Mesendoderm (in vitro differentiated cells): ENCODE results near the gene MAML1.

Source experiments
- DNase-seq: peaks from one replicate; pipeline ENCODE4 v3.0.0; 2013
- H2AK5ac ChIP-seq: 2 replicates; pipeline ENCODE4 v1.6.1; 2013; ENCODE audit warnings: low read length, inconsistent platforms
- H2BK120ac ChIP-seq: 2 replicates; pipeline ENCODE4 v1.6.1; 2013; ENCODE audit warnings: low read depth, mild to moderate bottlenecking, low read length, moderate library complexity, mixed read lengths
- H2BK15ac ChIP-seq: replicated peaks from 2 replicates; pipeline ENCODE4 v1.6.1; 2013; ENCODE audit warnings: low read depth, mild to moderate bottlenecking, moderate library complexity
- H2BK5ac ChIP-seq: 2 replicates; pipeline ENCODE4 v1.6.1; 2013; ENCODE audit warnings: low read length, inconsistent platforms
- H3K18ac ChIP-seq: 2 replicates; pipeline ENCODE4 v1.6.1; 2013; ENCODE audit warnings: mild to moderate bottlenecking, low read length, mixed read lengths
- H3K23ac ChIP-seq: one replicate; pipeline ENCODE4 v1.6.1; 2013; ENCODE audit warnings: low read length
- H3K27ac ChIP-seq: 2 replicates; pipeline ENCODE4 v1.5.1; 2013; ENCODE audit warnings: low read depth, mild to moderate bottlenecking, inconsistent platforms, low read length, moderate library complexity
- H3K27me3 ChIP-seq: 2 replicates; pipeline ENCODE4 v1.6.1; 2013; ENCODE audit warnings: low read length, control low read depth, mild to moderate bottlenecking, inconsistent platforms; ENCODE audit not compliant: insufficient read depth, poor library complexity
- H3K36me3 ChIP-seq: 2 replicates; pipeline ENCODE4 v1.6.1; 2013; ENCODE audit warnings: low read length, inconsistent platforms; ENCODE audit not compliant: control insufficient read depth, insufficient read depth
- H3K4ac ChIP-seq: one replicate; pipeline ENCODE4 v1.6.1; 2013; ENCODE audit warnings: low read depth, mild to moderate bottlenecking, low read length, moderate library complexity
- H3K4me1 ChIP-seq: 2 replicates; pipeline ENCODE4 v1.6.1; 2013; ENCODE audit warnings: low read depth, low read length, inconsistent platforms; ENCODE audit not compliant: control insufficient read depth
- H3K4me2 ChIP-seq: 2 replicates; pipeline ENCODE4 v1.6.1; 2013; ENCODE audit warnings: low read length
- H3K4me3 ChIP-seq: 2 replicates; pipeline ENCODE4 v1.5.1; 2013; ENCODE audit warnings: mild to moderate bottlenecking, low read length
- H3K56ac ChIP-seq: one replicate; pipeline ENCODE4 v1.6.1; 2013; ENCODE audit warnings: low read length
- H3K79me1 ChIP-seq: 2 replicates; pipeline ENCODE4 v1.6.1; 2013; ENCODE audit warnings: low read length, inconsistent platforms
- H3K79me2 ChIP-seq: 2 replicates; pipeline ENCODE4 v1.6.1; 2013; ENCODE audit warnings: mild to moderate bottlenecking, low read length; ENCODE audit not compliant: control insufficient read depth, insufficient read depth
- H3K9ac ChIP-seq: 2 replicates; pipeline ENCODE4 v1.6.1; 2013; ENCODE audit warnings: low read length, inconsistent platforms
- H4K5ac ChIP-seq: one replicate; pipeline ENCODE4 v1.6.1; 2013; ENCODE audit warnings: low read length
- H4K8ac ChIP-seq: one replicate; pipeline ENCODE4 v1.6.1; 2013; ENCODE audit warnings: low read depth, mild to moderate bottlenecking, control low read depth, low read length, moderate library complexity
- WGBS: extraction: QIAGEN DNeasy Blood & Tissue Kit; methylation state at CpG from one replicate; pipeline ENCODE4 v1.1.7; 2013; ENCODE audit warnings: low lambda C conversion rate, missing lambda C conversion rate; ENCODE audit not compliant: insufficient coverage; ENCODE audit errors: extremely low coverage; 5-methylcytosine and 5-hydroxymethylcytosine counted together

The MAML1 gene

GRCh38 chr5:179720222-179720621, 12.4 kb upstream of the MAML1 start:
- Histone ChIP-seq H4K8ac (no peak overlapping the region), H4K5ac (no peak overlapping the region), H3K56ac (no peak overlapping the region), H2BK5ac (no peak overlapping the region), H3K4me1 (no peaks in the 10 kb centered on the region), H3K4me2 (no peak overlapping the region), H3K4me3 (no peak overlapping the region), H3K9ac (no peak overlapping the region), H3K79me2 (peaks cover 3% of the 10 kb centered on the region), H2BK15ac (no peak overlapping the region), H3K36me3 (peaks cover 35% of the 10 kb centered on the region), H2BK120ac (no peak overlapping the region), H3K79me1 (peaks cover 7% of the 10 kb centered on the region), H3K18ac (no peak overlapping the region), H3K23ac (no peak overlapping the region), H3K27ac (no peak overlapping the region), H3K27me3 (no peaks in the 10 kb centered on the region), H2AK5ac (no peak overlapping the region), H3K4ac (no peak overlapping the region)
- no CpG with 5 or more reads among the region's 2 CpGs for WGBS
- DNase-seq: no peak

GRCh38 chr5:179724163-179724562, 8.5 kb upstream of the MAML1 start:
- Histone ChIP-seq H3K18ac (no peak overlapping the region), H3K79me2 (no peaks in the 10 kb centered on the region), H2AK5ac (no peak overlapping the region), H2BK5ac (no peak overlapping the region), H2BK15ac (no peak overlapping the region), H3K23ac (no peak overlapping the region), H3K9ac (no peak overlapping the region), H3K56ac (no peak overlapping the region), H3K79me1 (peaks cover 2% of the 10 kb centered on the region), H3K27ac (no peak overlapping the region), H4K8ac (no peak overlapping the region), H3K27me3 (no peaks in the 10 kb centered on the region), H3K4ac (no peak overlapping the region), H4K5ac (no peak overlapping the region), H3K4me2 (no peak overlapping the region), H3K4me1 (no peaks in the 10 kb centered on the region), H3K4me3 (no peak overlapping the region), H2BK120ac (no peak overlapping the region), H3K36me3 (peaks cover 35% of the 10 kb centered on the region)
- no peak for DNase-seq
- no CpG with 5 or more reads among the region's 4 CpGs for WGBS

DNA sequence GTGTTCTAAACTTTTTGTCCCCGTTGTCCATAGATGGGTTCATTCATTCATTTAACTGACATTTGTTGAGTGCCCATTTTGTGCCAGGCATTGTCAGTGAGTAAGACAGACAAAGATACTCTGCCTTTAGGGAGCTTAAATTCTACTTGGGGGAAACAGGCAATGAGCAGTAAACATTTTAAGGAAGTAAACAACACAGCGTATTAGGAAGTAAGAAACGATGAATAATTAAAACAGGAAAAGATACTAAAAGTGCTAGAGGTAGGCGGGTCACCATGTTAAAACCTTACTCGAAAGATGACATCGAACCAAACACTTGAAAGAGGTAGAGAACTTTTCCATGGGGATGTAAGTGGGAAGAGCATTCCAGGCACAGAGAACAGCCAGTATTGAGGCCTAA, 5.5 kb upstream of the MAML1 start:
- no peak overlapping the region for H3K27ac ChIP-seq

DNA sequence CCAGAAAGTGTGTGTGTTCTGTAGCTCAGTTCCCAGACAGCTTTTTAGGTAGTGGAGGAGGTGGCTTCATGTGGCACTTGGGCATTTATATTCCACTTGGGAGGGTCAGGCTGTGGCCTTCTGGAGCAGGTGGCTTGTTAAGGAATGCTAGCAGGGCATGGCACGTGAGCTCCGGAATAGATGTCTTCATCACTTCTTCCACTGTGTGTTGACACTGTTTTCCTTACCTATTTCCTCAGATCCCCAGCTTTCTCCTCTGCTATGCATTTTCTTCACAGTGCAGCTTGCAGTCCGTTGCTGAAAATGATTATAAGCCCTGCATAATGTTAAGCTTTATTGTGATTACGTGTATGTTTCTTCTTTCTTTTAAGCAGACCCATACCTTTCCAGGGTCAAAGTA, 3.3 kb upstream of the MAML1 start:
- Histone ChIP-seq H3K79me1 (no peaks in the 10 kb centered on the region), H3K79me2 (peaks cover 14% of the 10 kb centered on the region), H3K4me2 (no peak overlapping the region), H2BK5ac (no peak overlapping the region), H4K8ac (no peak overlapping the region), H3K27ac (no peak overlapping the region), H3K18ac (no peak overlapping the region), H3K36me3 (peaks cover 20% of the 10 kb centered on the region), H2BK15ac (no peak overlapping the region), H3K4me3 (no peak overlapping the region), H3K27me3 (no peaks in the 10 kb centered on the region), H3K56ac (no peak overlapping the region), H3K4me1 (peaks cover 2% of the 10 kb centered on the region), H4K5ac (no peak overlapping the region), H3K9ac (no peak overlapping the region), H3K23ac (no peak overlapping the region), H2AK5ac (no peak overlapping the region), H3K4ac (no peak overlapping the region), H2BK120ac (no peak overlapping the region)
- DNase-seq: no peak
- WGBS: no CpG with 5 or more reads among the region's 4 CpGs

More for the DNA sequence above, 5.5 kb upstream of the MAML1 start:
- no peaks in the 10 kb centered on the region for H3K4me1 ChIP-seq
- H3K4me3 ChIP-seq: no peak overlapping the region
- no CpG with 5 or more reads among the region's 6 CpGs for WGBS
- no peak overlapping the region for H3K18ac ChIP-seq
- no peak overlapping the region for H4K8ac ChIP-seq
- no peak for DNase-seq
- H3K79me2 ChIP-seq: no peaks in the 10 kb centered on the region
- H3K56ac ChIP-seq: no peak overlapping the region
- no peak overlapping the region for H3K9ac ChIP-seq
- H3K23ac ChIP-seq: no peak overlapping the region
- no peak overlapping the region for H2BK15ac ChIP-seq
- H3K27me3 ChIP-seq: no peaks in the 10 kb centered on the region
- H2AK5ac ChIP-seq: no peak overlapping the region
- H3K79me1 ChIP-seq: no peaks in the 10 kb centered on the region
- no peak overlapping the region for H4K5ac ChIP-seq
- H2BK120ac ChIP-seq: no peak overlapping the region
- H2BK5ac ChIP-seq: no peak overlapping the region
- peaks cover 32% of the 10 kb centered on the region for H3K36me3 ChIP-seq
- H3K4me2 ChIP-seq: no peak overlapping the region
- H3K4ac ChIP-seq: no peak overlapping the region

DNA sequence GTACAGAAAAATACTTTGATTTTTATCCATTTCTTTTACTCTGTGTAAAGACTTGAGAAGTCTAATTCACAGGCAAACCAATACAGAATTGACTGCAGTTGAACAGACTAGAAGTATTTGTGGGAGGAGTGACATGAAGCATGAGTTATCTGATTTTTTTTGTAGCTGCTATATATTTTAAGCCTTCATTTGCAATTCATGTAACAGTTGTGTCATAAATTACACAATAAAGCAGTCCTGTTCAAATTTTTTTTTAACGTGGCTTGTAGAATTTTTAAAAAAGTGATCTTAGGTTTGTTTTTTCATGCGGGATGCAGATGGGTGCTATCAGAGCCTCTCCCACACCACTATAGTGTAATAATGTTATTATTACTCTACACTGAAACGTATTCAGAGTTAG, 2.9 kb upstream of the MAML1 start:
- no peak overlapping the region for H3K18ac ChIP-seq
- no CpG with 5 or more reads among the region's 3 CpGs for WGBS
- H3K79me1 ChIP-seq: peaks cover 1% of the 10 kb centered on the region
- H3K4me2 ChIP-seq: no peak overlapping the region
- no peak overlapping the region for H3K27ac ChIP-seq
- H3K27me3 ChIP-seq: no peaks in the 10 kb centered on the region
- H3K23ac ChIP-seq: no peak overlapping the region
- peaks cover 3% of the 10 kb centered on the region for H3K4me1 ChIP-seq
- DNase-seq: no peak
- no peak overlapping the region for H2BK5ac ChIP-seq
- no peak overlapping the region for H4K5ac ChIP-seq
- H4K8ac ChIP-seq: no peak overlapping the region
- H3K4ac ChIP-seq: no peak overlapping the region
- H2BK15ac ChIP-seq: no peak overlapping the region
- peaks cover 19% of the 10 kb centered on the region for H3K79me2 ChIP-seq
- H3K4me3 ChIP-seq: no peak overlapping the region
- peaks cover 16% of the 10 kb centered on the region for H3K36me3 ChIP-seq
- H3K9ac ChIP-seq: no peak overlapping the region
- no peak overlapping the region for H2BK120ac ChIP-seq
- no peak overlapping the region for H2AK5ac ChIP-seq
- no peak overlapping the region for H3K56ac ChIP-seq

- Histone ChIP-seq H3K27ac (no peak overlapping the region), H2BK120ac (no peak overlapping the region), H3K23ac (no peak overlapping the region), H2BK15ac (no peak overlapping the region), H3K36me3 (peaks cover 13% of the 10 kb centered on the region), H4K5ac (no peak overlapping the region), H2AK5ac (no peak overlapping the region), H2BK5ac (no peak overlapping the region), H3K4me3 (no peak overlapping the region), H3K56ac (no peak overlapping the region), H3K79me1 (peaks cover 1% of the 10 kb centered on the region), H3K4ac (no peak overlapping the region), H3K79me2 (peaks cover 24% of the 10 kb centered on the region), H3K18ac (no peak overlapping the region), H3K27me3 (no peaks in the 10 kb centered on the region), H3K4me1 (peaks cover 3% of the 10 kb centered on the region), H3K4me2 (no peak overlapping the region), H4K8ac (no peak overlapping the region), H3K9ac (no peak overlapping the region)
- no peak for DNase-seq
- no CpG with 5 or more reads among the region's 3 CpGs for WGBS
Measured at GRCh38 chr5:179730356-179730755, 2.3 kb upstream of the MAML1 start.
